ENCODE measurements around the gene MSRB1.

- TF ChIP-seq POLR2A (IDR thresholded peaks at IDR 0.05; ENCODE audit: low read length), result no peak
- TF ChIP-seq GATA1 (IDR thresholded peaks at IDR 0.05; ENCODE audit: low read depth, low read length), result no peak
Observed at GRCh38 chr16:1908983-1909382, 34.0 kb downstream of the MSRB1 start.

Data from erythroblast (primary cell).